GM20000 (cell line): ENCODE results near the gene KCNC4.

Experiments
- DNase-seq: peaks from one replicate; pipeline ENCODE4 v3.0.0; 2012; ENCODE audit warnings: low spot score
- TF ChIP-seq, protein P1 (sequence below): IDR thresholded peaks from 2 replicates; pipeline ENCODE4 v1.5.1; 2012; ENCODE audit warnings: mild to moderate bottlenecking, control low read depth; ENCODE audit errors: extremely low read depth, missing control alignments

KCNC4 gene

DNA sequence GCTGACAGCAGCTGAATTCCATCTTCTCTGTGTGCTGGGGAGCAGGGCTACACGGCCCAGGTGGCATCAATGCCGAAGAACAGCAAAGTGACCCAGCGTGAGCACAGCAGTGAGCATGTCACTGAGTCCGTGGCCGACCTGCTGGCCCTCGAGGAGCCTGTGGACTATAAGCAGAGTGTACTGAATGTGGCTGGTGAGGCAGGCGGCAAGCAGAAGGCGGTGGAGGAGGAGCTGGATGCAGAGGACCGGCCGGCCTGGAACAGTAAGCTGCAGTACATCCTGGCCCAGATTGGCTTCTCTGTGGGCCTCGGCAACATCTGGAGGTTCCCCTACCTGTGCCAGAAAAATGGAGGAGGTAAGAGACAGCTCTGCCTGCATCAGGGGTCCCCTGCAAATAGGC lies 43.3 kb upstream of the KCNC4 start:
- TF ChIP-seq, protein P1, sequence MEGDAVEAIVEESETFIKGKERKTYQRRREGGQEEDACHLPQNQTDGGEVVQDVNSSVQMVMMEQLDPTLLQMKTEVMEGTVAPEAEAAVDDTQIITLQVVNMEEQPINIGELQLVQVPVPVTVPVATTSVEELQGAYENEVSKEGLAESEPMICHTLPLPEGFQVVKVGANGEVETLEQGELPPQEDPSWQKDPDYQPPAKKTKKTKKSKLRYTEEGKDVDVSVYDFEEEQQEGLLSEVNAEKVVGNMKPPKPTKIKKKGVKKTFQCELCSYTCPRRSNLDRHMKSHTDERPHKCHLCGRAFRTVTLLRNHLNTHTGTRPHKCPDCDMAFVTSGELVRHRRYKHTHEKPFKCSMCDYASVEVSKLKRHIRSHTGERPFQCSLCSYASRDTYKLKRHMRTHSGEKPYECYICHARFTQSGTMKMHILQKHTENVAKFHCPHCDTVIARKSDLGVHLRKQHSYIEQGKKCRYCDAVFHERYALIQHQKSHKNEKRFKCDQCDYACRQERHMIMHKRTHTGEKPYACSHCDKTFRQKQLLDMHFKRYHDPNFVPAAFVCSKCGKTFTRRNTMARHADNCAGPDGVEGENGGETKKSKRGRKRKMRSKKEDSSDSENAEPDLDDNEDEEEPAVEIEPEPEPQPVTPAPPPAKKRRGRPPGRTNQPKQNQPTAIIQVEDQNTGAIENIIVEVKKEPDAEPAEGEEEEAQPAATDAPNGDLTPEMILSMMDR = no peak
- no peak for DNase-seq

DNA sequence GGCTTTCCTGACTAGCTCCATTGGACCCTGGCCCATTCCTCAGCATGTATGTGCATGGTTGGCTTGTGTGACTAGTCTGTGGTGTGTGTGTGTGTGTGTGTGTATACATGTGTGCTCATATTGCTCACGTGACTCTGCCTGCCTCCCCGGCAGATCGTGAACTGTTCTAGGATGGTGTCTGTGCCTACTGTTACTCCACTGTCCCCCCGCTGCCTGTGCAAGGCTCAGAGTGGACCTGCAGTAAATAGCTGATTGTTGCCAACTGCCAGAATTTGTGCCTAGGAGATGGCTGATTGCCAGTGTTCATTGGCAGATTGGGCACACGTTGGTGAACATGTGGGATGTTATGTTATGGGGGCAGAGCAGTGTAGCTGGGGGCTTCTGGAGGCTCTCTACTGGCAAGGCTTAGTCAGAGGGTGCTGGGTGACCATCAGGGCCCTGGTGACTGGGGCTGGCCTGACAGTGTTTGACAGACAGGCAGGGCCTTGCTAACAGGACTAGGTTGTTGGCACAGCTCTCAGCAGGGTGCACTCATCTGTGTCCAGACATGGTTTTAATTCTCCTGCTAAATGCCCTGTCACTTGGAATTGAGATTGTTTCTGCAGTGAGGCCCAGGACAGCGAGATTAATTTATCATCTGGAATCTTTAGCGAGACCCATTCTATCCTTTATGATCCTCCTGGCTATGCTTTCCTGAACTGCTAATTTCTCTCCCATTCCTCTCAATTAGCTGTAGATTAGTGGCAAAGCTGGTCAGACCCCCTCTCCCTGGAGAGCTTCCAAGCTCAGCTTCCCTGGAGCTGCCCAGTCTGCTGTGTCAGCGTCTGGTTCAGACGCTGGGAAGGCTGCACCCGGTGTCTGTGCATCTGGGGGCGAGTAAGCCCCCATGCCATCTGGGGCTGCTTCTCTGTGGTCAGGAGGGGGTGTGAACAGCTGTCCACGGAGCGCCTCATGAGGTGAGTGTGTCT lies 39.1 kb upstream of the KCNC4 start:
- DNase-seq = no peak
- TF ChIP-seq, protein P1 = no peak

- DNase-seq = no peak
- TF ChIP-seq, protein P1 = no peak
Measured at GRCh38 chr1:110172001-110172400, 38.1 kb upstream of the KCNC4 start.

- TF ChIP-seq, protein P1 = no peak
- DNase-seq = no peak
Measured at GRCh38 chr1:110173466-110174105, 36.5 kb upstream of the KCNC4 start.

GRCh38 chr1:110174961-110175360 lies 35.2 kb upstream of the KCNC4 start:
- TF ChIP-seq, protein P1 = no peak
- no peak for DNase-seq

DNA sequence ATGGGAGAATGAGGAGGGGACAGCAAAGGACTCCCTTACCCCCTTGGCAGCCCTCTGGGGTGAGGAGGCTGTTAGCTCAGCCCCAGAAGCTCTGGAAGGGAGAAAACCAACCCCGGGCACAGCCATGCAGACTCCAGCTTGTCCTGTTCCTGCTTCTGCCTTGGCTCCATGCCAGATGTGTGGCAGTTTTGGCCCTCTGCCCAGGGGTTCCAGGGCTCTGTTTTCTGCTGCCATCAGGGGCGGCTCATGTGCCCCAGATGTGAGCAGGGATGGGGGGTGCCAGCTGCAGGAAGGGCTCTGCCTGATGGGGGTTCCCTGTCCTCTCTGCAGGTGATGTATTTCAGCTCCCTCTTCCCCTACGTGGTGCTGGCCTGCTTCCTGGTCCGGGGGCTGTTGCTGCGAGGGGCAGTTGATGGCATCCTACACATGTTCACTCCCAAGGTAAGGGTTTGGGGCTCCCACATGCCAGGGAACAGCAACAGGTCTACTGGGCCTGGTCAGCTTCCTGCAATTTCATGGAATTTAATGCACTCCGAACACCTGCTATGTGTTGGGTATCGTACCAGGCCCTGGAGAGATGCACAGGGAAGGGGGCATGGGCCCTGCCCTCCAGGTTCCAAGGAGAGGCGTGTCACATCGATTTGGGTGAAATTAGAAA lies 33.7 kb upstream of the KCNC4 start:
- TF ChIP-seq, protein P1 = no peak
- no peak for DNase-seq

- no peak for DNase-seq
- TF ChIP-seq, protein P1 = no peak
Measured at GRCh38 chr1:110177775-110178174, 32.3 kb upstream of the KCNC4 start.
